Gastrocnemius medialis (tissue), 4 donors: ENCODE results near the gene PODNL1.

Source experiments
- CTCF ChIP-seq, 5 experiments: fragments of 450-650 bp in 3 of 5; fragments of 200-600 bp in 2 of 5; sonication (generic) in 2 of 5; IDR thresholded peaks in 4 of 5; conservative IDR thresholded peaks in 1 of 5; 1 replicate in 4 of 5; 2 replicates in 1 of 5; pipeline ENCODE4 v1.5.1; 2016 to 2019; ENCODE audit warnings: antibody characterized with exemption in 5 of 5, mild to moderate bottlenecking in 3 of 5, moderate library complexity in 3 of 5
- POLR2A ChIP-seq, 2 donors: fragments of 450-650 bp; IDR thresholded peaks; one replicate each; pipeline ENCODE4 v1.6.1; 2017; ENCODE audit warnings: antibody characterized with exemption in 2 of 2, mild to moderate bottlenecking in 2 of 2, moderate library complexity in 2 of 2

DNA sequence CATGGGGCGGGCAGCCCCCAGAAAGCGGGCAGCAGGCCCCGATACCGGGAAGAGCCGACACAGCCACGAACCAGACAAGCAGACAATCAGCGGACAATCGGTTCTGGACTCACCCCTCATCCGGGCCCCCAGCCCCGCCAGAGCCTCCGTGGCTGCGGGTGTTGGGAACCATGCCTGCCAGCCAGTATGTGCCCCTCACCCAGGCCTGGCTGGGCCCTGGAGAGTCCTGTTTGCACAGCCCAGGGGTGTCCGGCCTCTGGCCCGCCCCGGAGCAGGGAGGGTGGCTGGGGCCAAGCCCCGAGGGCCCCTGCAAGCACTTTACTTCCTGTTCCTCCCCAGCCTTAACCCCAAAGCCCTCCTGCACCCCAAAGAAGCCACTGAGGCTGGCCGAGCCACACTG lies 7.8 kb downstream of the PODNL1 start:
- TF ChIP-seq CTCF (IDR thresholded peaks at IDR 0.05 in 4 of 5, conservative IDR thresholded peaks at IDR 0.05 in 1 of 5) (no peak), POLR2A (IDR thresholded peaks at IDR 0.05) (no peak)
